ENCODE results near the gene FRMD5. TPM values are rescaled to one million over a fixed set of nuclear protein-coding genes. Genes with fewer than 3 reads are reported as not detected.
"Not testable (repeated sequence)": the region's sequence is repeated elsewhere in the genome, so short reads cannot be mapped to it uniquely, and the experiment has no call there.

The FRMD5 gene
- total RNA-seq, 1 experiment from 2014 or later = 27.2 TPM

GRCh38 chr15:44033894-44034293, 161.2 kb downstream of the FRMD5 start:
- H3K27me3 ChIP-seq (ENCODE audit: insufficient read depth, low read length) = no peaks in the 10 kb centered on the region
- no peaks in the 10 kb centered on the region; the same call in 1 of the 2 replicates for H4K20me1 ChIP-seq (ENCODE audit: insufficient read depth)
- H3K79me2 ChIP-seq (ENCODE audit: insufficient read depth, low read length) = peaks cover 51% of the 10 kb centered on the region
- ChIA-PET RAD21 (ENCODE audit: low non-redundant PET in 1 of 2, low total read pairs in 2 of 2, uncharacterized antibody in 2 of 2, unreplicated experiment in 2 of 2) (no interaction called here), POLR2A (interaction anchor here (0.6 kb wide), 1 partner anchor 288 kb away, joined by 4 read pairs; no protein-coding TSS in a partner anchor), CTCF (no interaction called here)
- TF ChIP-seq EZH2phosphoT487 (IDR thresholded peaks at IDR 0.05; ENCODE audit: borderline replicate concordance) = no peak
- no peak for TF ChIP-seq FOSL1 (IDR thresholded peaks at IDR 0.05; ENCODE audit: low read depth)
- no peak for TF ChIP-seq POLR2AphosphoS5 (IDR thresholded peaks at IDR 0.05; ENCODE audit: low read depth, low read length)
- TF ChIP-seq RAD21 (IDR thresholded peaks at IDR 0.05; ENCODE audit: low read depth) = no peak
- no peak for TF ChIP-seq POLR2A (IDR thresholded peaks at IDR 0.05; ENCODE audit: borderline replicate concordance, extremely low read depth, insufficient read depth, insufficient read length)
- TF ChIP-seq ZNF274 (IDR thresholded peaks at IDR 0.05; ENCODE audit: low read depth, low read length) = no peak
- no peak for TF ChIP-seq CTCF (IDR thresholded peaks at IDR 0.05 in 2 of 3, conservative IDR thresholded peaks at IDR 0.05 in 1 of 3; ENCODE audit: borderline replicate concordance in 1 of 3, insufficient read depth in 1 of 3, low read depth in 2 of 3, low read length in 2 of 3)
- no peak for TF ChIP-seq ZFX (IDR thresholded peaks at IDR 0.05)
- no peak for TF ChIP-seq CBX3 (IDR thresholded peaks at IDR 0.05; ENCODE audit: low read depth)
- no peak for TF ChIP-seq ELF1 (IDR thresholded peaks at IDR 0.05; ENCODE audit: borderline replicate concordance, low read depth)
- TF ChIP-seq SRF (IDR thresholded peaks at IDR 0.05; ENCODE audit: low read depth) = no peak
- no peak for TF ChIP-seq TCF7L2 (IDR thresholded peaks at IDR 0.05; ENCODE audit: borderline replicate concordance, extremely low read depth, insufficient read depth, insufficient read length)
- TF ChIP-seq SP1 (IDR thresholded peaks at IDR 0.05; ENCODE audit: low read depth) = no peak
- H3K4me2 ChIP-seq (ENCODE audit: low read length) = no peak overlapping the region
- H3K9ac ChIP-seq (ENCODE audit: low read length) = no peak overlapping the region
- H2AFZ ChIP-seq (ENCODE audit: low read depth, low read length, poor library complexity, severe bottlenecking) = no peak overlapping the region
- intact Hi-C loops (cut with micrococcal nuclease) = no loop called here
- H3K36me3 ChIP-seq (ENCODE audit: control insufficient read depth in 1 of 2, insufficient read depth in 2 of 2, low read length in 2 of 2) = no peaks in the 10 kb centered on the region
- ATAC-seq (no peak; the same call in 1 of the 2 replicates), DNase-seq (ENCODE audit: low read depth, low spot score) (peak; percentile 16)
- no peaks in the 10 kb centered on the region for H3K9me2 ChIP-seq (ENCODE audit: insufficient read depth)
- no peaks in the 10 kb centered on the region for H3K9me3 ChIP-seq (ENCODE audit: control insufficient read depth in 1 of 2, insufficient read depth in 1 of 2, low read depth in 1 of 2, low read length in 2 of 2)
- no TSS peak for BruUV-seq (replicated peaks)
- H3K4me3 ChIP-seq (replicated peaks in 1 of 2; ENCODE audit: low read depth in 1 of 2, low read length in 2 of 2) = no peak overlapping the region
- peaks cover 5 to 22% of the 10 kb centered on the region in 2 experiments; a peak in 2 of 4 replicates for H3K4me1 ChIP-seq (ENCODE audit: control insufficient read depth in 1 of 2, insufficient read depth in 2 of 2, low read length in 2 of 2)
- H3K27ac ChIP-seq (ENCODE audit: low read depth, low read length) = no peak overlapping the region

- H3K27me3 ChIP-seq (ENCODE audit: insufficient read depth, low read length); H3K27ac ChIP-seq (ENCODE audit: low read depth, low read length); H3K9me2 ChIP-seq (ENCODE audit: insufficient read depth); CTCF ChIA-PET; DNase-seq (ENCODE audit: low read depth, low spot score); POLR2A ChIA-PET; H2AFZ ChIP-seq (ENCODE audit: low read depth, low read length, poor library complexity, severe bottlenecking); H3K9ac ChIP-seq (ENCODE audit: low read length); RAD21 ChIA-PET (ENCODE audit: low non-redundant PET in 1 of 2, low total read pairs in 2 of 2, uncharacterized antibody in 2 of 2, unreplicated experiment in 2 of 2); H3K9me3 ChIP-seq (ENCODE audit: control insufficient read depth in 1 of 2, insufficient read depth in 1 of 2, low read depth in 1 of 2, low read length in 2 of 2); BruUV-seq (replicated peaks); H3K4me3 ChIP-seq (replicated peaks in 1 of 2; ENCODE audit: low read depth in 1 of 2, low read length in 2 of 2); intact Hi-C loops (cut with micrococcal nuclease); ATAC-seq; H3K36me3 ChIP-seq (ENCODE audit: control insufficient read depth in 1 of 2, insufficient read depth in 2 of 2, low read length in 2 of 2); H4K20me1 ChIP-seq (ENCODE audit: insufficient read depth); H3K4me2 ChIP-seq (ENCODE audit: low read length): not testable (repeated sequence)
- peaks cover 61% of the 10 kb centered on the region for H3K79me2 ChIP-seq (ENCODE audit: insufficient read depth, low read length)
- peaks cover 5 to 31% of the 10 kb centered on the region in 2 experiments; a peak in 3 of 4 replicates for H3K4me1 ChIP-seq (ENCODE audit: control insufficient read depth in 1 of 2, insufficient read depth in 2 of 2, low read length in 2 of 2)
These were observed 162.3 kb downstream of the FRMD5 start for GRCh38 chr15:44032820-44033219.
